Adrenal gland (tissue), 5 donors: Measurements from ENCODE around the gene PRMT2.

Source experiments
- POLR2A ChIP-seq, 2 donors: fragments of 450-650 bp; IDR thresholded peaks; one replicate each; pipeline ENCODE4 v1.6.1; 2017; ENCODE audit warnings: antibody characterized with exemption in 2 of 2, mild to moderate bottlenecking in 2 of 2, moderate library complexity in 1 of 2
- TF ChIP-seq, protein P1 (sequence below), 6 experiments: fragments of 450-650 bp in 4 of 6; fragments of 200-600 bp in 2 of 6; sonication (generic) in 1 of 6; IDR thresholded peaks; 1 replicate in 5 of 6; 2 replicates in 1 of 6; pipeline versions ENCODE4 v1.5.1 to v1.8.0; 2016 to 2021; ENCODE audit warnings: antibody characterized with exemption in 6 of 6, mild to moderate bottlenecking in 2 of 6, moderate library complexity in 1 of 6
- donor health status: DM: no; HTN: no; CAD: no.

DNA sequence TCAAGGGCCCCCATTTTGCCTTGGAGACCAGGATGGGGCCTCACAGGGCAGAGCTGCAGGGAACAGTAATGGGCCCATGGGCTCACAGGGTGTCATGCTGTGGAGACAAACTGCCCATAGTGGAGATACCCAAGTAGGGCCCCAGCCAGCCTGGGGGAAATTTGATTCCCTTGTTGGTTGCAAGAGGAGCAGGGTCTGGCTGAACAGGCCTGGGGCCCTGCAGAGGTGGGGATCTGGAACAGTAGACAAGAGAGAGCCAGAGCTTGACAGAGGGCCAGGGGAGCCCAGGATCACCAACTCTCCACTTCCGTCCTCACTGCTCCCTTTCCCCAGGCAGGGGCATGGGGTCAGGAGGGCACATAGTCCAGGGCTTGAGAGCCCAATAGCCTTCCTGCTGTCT lies 39.3 kb upstream of the PRMT2 start:
- TF ChIP-seq, protein P1, sequence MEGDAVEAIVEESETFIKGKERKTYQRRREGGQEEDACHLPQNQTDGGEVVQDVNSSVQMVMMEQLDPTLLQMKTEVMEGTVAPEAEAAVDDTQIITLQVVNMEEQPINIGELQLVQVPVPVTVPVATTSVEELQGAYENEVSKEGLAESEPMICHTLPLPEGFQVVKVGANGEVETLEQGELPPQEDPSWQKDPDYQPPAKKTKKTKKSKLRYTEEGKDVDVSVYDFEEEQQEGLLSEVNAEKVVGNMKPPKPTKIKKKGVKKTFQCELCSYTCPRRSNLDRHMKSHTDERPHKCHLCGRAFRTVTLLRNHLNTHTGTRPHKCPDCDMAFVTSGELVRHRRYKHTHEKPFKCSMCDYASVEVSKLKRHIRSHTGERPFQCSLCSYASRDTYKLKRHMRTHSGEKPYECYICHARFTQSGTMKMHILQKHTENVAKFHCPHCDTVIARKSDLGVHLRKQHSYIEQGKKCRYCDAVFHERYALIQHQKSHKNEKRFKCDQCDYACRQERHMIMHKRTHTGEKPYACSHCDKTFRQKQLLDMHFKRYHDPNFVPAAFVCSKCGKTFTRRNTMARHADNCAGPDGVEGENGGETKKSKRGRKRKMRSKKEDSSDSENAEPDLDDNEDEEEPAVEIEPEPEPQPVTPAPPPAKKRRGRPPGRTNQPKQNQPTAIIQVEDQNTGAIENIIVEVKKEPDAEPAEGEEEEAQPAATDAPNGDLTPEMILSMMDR (IDR thresholded peaks at IDR 0.05) = no peak
- no peak for TF ChIP-seq POLR2A (IDR thresholded peaks at IDR 0.05)
